T-helper 2 cell treated with Interferon-gamma antibody and Interleukin-4, amounts not matched to agents 5 μg/mL and 100 μg/mL, for 36 hours (primary cell): ENCODE results near the gene RARRES1.
A peak's percentile ranks its signal among the peaks of the same experiment; 100 is the strongest.

Experiments used
- DNase-seq: peaks from one replicate; pipeline ENCODE4 v3.0.0; 2021; ENCODE audit warnings: low spot score
- H3K27ac Mint-ChIP-seq: one replicate; pipeline ENCODE4 v1.8.0; 2021; ENCODE audit warnings: mild to moderate bottlenecking, mixed read lengths
- H3K27me3 Mint-ChIP-seq: one replicate; pipeline ENCODE4 v1.8.0; 2021; ENCODE audit warnings: low read depth, mixed read lengths
- H3K36me3 Mint-ChIP-seq: one replicate; pipeline ENCODE4 v1.8.0; 2021; ENCODE audit warnings: low read depth, mixed read lengths
- H3K4me1 Mint-ChIP-seq: one replicate; pipeline ENCODE4 v1.8.0; 2021; ENCODE audit warnings: low read depth, mixed read lengths
- H3K4me3 Mint-ChIP-seq: one replicate; pipeline ENCODE4 v1.8.0; 2022; ENCODE audit warnings: mild to moderate bottlenecking, moderate library complexity, mixed read lengths
- H3K9me3 Mint-ChIP-seq: one replicate; pipeline ENCODE4 v1.8.0; 2021; ENCODE audit warnings: mixed read lengths

Gene RARRES1

DNA sequence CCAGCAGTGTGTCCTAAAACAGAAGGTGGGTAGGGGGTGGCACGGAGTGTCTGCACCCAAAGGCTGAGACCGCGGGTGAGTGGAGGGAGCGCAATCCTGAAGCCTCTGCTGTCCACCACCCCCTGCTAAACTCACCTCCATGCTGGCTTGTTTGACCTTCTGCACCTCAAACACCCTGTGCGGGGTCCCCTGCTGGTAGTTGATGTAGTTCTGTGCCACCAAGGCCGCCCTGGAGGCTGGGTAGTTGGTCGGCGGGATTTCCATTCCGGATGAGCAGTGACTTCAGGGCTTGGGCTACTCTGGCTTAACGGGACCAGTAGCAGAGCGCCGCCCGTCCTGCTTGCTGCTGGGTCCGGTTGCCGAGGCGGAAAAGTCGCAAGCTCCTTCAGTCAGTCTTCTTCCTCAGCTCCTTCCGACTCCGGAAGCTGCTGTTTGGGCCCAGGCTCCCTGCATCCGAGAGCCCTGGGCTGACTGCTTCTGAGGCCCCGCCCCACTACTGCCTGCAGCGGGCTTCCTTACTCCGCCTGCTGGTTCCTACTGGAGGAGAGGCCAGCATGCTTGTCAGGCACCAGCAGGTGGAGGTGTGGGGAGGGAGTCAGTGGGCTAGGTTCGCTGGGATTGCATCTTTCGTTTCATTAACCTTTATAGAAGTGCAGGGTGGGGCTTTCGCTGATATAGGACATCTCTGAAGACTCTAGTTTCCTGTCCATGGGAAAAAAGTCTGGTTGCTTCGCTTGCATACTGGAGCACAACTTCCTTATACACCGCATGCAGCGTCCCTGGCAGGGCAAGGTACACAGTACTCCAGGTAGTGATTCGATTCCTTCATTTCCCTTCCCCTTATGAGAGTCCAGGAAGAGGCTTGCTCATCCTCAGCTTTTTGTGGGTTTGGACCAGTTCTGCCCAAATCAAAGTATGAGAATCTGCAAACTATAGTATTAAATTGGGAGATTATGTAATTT, 59.8 kb downstream of the RARRES1 start, which contains the start of gene LXN:
LXN (minus strand) TSS at position 434 of the 962 bp plus-strand sequence; CDS start at position 264, 170 bp downstream.
- H3K27ac Mint-ChIP-seq: peak within 1 kb of the TSS; percentile 95
- DNase-seq: peak; percentile 81
- H3K27me3 Mint-ChIP-seq: no peaks in the 10 kb centered on the region
- no peaks in the 10 kb centered on the region for H3K9me3 Mint-ChIP-seq
- peaks cover 17% of the 10 kb centered on the region for H3K4me1 Mint-ChIP-seq
- peak within 1 kb of the TSS; percentile 89 for H3K4me3 Mint-ChIP-seq
- H3K36me3 Mint-ChIP-seq: peaks cover 31% of the 10 kb centered on the region

- Mint-ChIP-seq H3K9me3 (no peaks in the 10 kb centered on the region), H3K27ac (peak overlapping the region; percentile 95), H3K36me3 (peaks cover 31% of the 10 kb centered on the region), H3K27me3 (no peaks in the 10 kb centered on the region), H3K4me3 (peak overlapping the region; percentile 89), H3K4me1 (peaks cover 17% of the 10 kb centered on the region)
- DNase-seq: no peak
These were observed 60.4 kb downstream of the RARRES1 start for GRCh38 chr3:158671821-158672214.

DNA sequence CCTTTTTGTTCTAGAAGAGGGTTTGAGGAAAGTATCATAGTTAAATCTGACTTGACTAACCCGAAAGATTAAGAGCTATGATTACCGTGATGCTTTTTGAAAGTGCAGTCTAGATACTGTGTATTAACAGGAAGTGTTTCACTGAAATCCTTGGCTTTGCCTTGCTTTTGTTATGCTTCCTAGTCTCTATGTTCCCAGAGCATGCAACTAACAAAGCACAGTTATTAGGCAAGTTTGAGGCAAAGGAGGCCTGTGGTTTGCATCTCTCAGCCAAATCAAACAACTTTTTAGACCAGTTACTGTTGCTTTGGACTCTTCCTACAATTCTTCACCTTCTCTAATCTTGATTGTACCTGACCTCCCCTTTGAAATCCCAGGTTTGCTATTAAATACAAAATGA, 63.8 kb downstream of the RARRES1 start:
- Mint-ChIP-seq H3K36me3 (peaks cover 42% of the 10 kb centered on the region), H3K4me3 (no peak overlapping the region), H3K27me3 (no peaks in the 10 kb centered on the region), H3K9me3 (no peaks in the 10 kb centered on the region), H3K27ac (no peak overlapping the region), H3K4me1 (peaks cover 17% of the 10 kb centered on the region)
- DNase-seq: no peak

- Mint-ChIP-seq H3K27me3 (no peaks in the 10 kb centered on the region), H3K36me3 (peaks cover 40% of the 10 kb centered on the region)
These were observed 65.8 kb downstream of the RARRES1 start for GRCh38 chr3:158666416-158666815.

GRCh38 chr3:158663832-158664231, 68.4 kb downstream of the RARRES1 start:
- Mint-ChIP-seq H3K9me3 (no peaks in the 10 kb centered on the region), H3K4me3 (no peak overlapping the region), H3K27ac (no peak overlapping the region), H3K36me3 (peaks cover 34% of the 10 kb centered on the region), H3K4me1 (peaks cover 10% of the 10 kb centered on the region), H3K27me3 (no peaks in the 10 kb centered on the region)
- no peak for DNase-seq

More at GRCh38 chr3:158666416-158666815, 65.8 kb downstream of the RARRES1 start:
- no peaks in the 10 kb centered on the region for H3K9me3 Mint-ChIP-seq
- no peak overlapping the region for H3K27ac Mint-ChIP-seq
- no peak for DNase-seq
- H3K4me3 Mint-ChIP-seq: no peak overlapping the region
- H3K4me1 Mint-ChIP-seq: peaks cover 8% of the 10 kb centered on the region

DNA sequence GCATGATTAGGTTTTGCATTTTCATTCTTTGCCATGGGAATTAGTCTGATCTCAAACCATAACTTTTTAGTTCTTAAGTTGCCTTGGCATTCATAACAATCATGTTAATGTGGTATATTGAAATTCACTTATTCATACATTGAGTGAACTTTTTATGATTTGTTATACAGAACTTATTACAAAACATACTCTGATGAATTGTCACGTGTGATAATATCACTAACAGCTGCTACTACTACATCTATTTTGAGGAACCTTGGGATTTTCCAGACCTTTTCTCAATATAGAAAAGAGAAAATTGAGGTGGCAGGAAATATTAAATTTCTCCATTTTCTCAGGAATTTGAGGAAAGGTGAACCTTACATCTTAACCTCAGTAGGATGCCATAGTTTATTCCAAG, 69.0 kb downstream of the RARRES1 start:
- Mint-ChIP-seq H3K9me3 (no peaks in the 10 kb centered on the region), H3K27ac (no peak overlapping the region), H3K4me1 (peaks cover 9% of the 10 kb centered on the region), H3K4me3 (no peak overlapping the region), H3K36me3 (peaks cover 28% of the 10 kb centered on the region), H3K27me3 (no peaks in the 10 kb centered on the region)
- no peak for DNase-seq

GRCh38 chr3:158660711-158661110, 71.5 kb downstream of the RARRES1 start:
- Mint-ChIP-seq H3K27me3 (no peaks in the 10 kb centered on the region), H3K9me3 (no peaks in the 10 kb centered on the region), H3K36me3 (peaks cover 30% of the 10 kb centered on the region), H3K4me1 (peaks cover 9% of the 10 kb centered on the region), H3K4me3 (no peak overlapping the region), H3K27ac (no peak overlapping the region)
- no peak for DNase-seq

GRCh38 chr3:158659454-158660237, 72.6 kb downstream of the RARRES1 start:
- Mint-ChIP-seq H3K9me3 (no peaks in the 10 kb centered on the region), H3K27me3 (no peaks in the 10 kb centered on the region), H3K4me1 (peaks cover 9% of the 10 kb centered on the region), H3K27ac (peak overlapping the region; percentile 4), H3K36me3 (peaks cover 29% of the 10 kb centered on the region), H3K4me3 (no peak overlapping the region)
- peak; percentile 27 for DNase-seq

GRCh38 chr3:158658889-158659288, 73.4 kb downstream of the RARRES1 start:
- Mint-ChIP-seq H3K9me3 (no peaks in the 10 kb centered on the region), H3K4me1 (peaks cover 9% of the 10 kb centered on the region), H3K27ac (no peak overlapping the region), H3K4me3 (no peak overlapping the region), H3K27me3 (no peaks in the 10 kb centered on the region), H3K36me3 (peaks cover 28% of the 10 kb centered on the region)
- DNase-seq: no peak

- H3K27me3 Mint-ChIP-seq: no peaks in the 10 kb centered on the region
- no peak overlapping the region for H3K4me3 Mint-ChIP-seq
- no peaks in the 10 kb centered on the region for H3K9me3 Mint-ChIP-seq
- peaks cover 38% of the 10 kb centered on the region for H3K36me3 Mint-ChIP-seq
- peaks cover 11% of the 10 kb centered on the region for H3K4me1 Mint-ChIP-seq
- H3K27ac Mint-ChIP-seq: no peak overlapping the region
- DNase-seq: no peak
These were observed 79.8 kb downstream of the RARRES1 start for GRCh38 chr3:158652463-158652862.

- no peaks in the 10 kb centered on the region for H3K27me3 Mint-ChIP-seq
- peaks cover 21% of the 10 kb centered on the region for H3K4me1 Mint-ChIP-seq
- H3K36me3 Mint-ChIP-seq: peaks cover 40% of the 10 kb centered on the region
These were observed 81.1 kb downstream of the RARRES1 start for GRCh38 chr3:158651192-158651591.

DNA sequence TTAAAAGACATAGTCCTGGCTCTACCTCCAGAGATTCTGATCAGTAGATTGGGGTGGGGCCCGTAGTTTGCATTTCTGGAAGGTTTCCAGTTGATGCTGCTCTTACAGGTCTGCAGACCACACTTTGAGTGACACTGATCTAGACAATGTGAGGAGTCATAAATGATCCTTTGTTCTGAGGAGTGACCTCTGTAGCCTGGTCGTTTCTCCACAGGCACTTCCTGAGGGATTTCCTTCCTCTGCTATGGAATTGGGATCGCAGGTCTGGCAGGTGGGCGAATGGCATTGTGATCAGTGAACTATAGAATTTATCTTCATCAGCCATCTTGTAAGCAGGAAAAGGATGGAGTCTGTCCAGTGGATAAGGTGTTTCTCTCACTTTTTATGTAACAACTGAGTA, 82.5 kb downstream of the RARRES1 start:
- Mint-ChIP-seq H3K27me3 (no peaks in the 10 kb centered on the region), H3K4me3 (no peak overlapping the region), H3K27ac (no peak overlapping the region), H3K4me1 (peaks cover 29% of the 10 kb centered on the region), H3K9me3 (no peaks in the 10 kb centered on the region), H3K36me3 (peaks cover 39% of the 10 kb centered on the region)
- DNase-seq: no peak

More at GRCh38 chr3:158651192-158651591, 81.1 kb downstream of the RARRES1 start:
- Mint-ChIP-seq H3K4me3 (no peak overlapping the region), H3K27ac (no peak overlapping the region), H3K9me3 (no peaks in the 10 kb centered on the region)
- no peak for DNase-seq
